ENCODE measurements around the gene ZNF70.

The ZNF70 gene

DNA sequence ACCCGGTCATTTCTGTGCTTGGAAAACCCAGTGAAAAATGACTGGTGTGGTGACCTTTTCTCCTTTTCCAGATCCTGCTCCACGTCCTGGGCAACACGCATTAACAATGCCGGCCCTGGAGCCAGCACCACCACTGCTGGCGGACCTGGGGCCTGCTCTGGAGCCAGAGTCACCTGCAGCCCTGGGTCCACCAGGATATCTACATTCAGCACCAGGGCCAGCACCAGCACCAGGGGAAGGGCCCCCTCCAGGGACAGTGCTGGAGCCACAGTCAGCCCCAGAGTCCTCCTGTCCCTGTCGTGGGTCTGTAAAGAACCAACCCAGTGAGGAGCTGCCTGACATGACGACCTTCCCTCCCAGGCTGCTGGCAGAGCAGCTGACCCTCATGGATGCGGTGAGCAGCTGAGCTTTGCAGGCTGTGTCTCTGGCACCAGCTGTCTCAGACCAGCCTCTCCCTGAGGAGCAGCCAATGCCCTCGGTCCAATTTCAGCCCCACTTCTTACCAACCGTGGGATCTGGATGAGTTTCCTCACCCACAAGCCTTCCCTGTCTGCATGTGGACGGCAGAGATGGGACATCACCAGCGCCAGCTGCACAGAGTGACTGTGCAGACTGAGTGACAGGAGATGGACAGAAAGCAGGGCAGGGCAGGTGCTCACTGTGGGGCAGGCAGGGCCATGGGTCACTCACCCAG is 58.2 kb downstream of the ZNF70 start:
- DNase-seq (ENCODE audit: low read depth) = no peak

DNA sequence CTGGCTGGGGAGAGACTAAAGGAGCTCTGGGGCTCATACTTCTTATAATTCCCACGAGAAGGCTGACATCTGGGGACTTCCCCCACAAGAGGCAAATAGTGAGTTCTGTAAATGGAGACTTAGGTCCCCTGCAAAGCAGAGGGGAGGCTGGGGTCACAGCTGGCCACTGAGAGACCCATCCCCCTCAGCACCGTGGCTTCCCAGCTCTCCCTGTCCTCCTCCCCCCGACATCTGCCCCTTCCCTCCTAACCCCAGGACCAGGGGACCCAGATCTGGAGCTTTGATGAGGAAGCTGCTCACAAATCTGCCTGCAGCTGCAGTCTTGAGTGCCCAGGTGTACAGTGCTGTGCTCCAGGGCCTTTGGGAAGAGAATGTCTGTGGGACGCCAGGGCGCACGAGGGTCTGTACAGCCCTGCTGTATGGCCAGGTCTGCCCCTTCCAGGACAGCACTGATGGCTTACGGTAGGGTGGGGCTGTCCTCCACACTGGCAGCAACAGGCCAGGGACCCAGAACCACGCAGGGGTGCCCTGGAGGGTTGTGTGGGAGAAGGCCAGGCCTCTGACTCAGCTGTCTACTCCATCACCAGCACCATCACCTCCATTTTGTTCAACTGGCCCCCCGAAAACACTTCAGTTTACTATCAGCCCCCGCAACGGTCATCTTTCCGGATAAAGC is 59.0 kb downstream of the ZNF70 start:
- no peak for DNase-seq (ENCODE audit: low read depth)

DNA sequence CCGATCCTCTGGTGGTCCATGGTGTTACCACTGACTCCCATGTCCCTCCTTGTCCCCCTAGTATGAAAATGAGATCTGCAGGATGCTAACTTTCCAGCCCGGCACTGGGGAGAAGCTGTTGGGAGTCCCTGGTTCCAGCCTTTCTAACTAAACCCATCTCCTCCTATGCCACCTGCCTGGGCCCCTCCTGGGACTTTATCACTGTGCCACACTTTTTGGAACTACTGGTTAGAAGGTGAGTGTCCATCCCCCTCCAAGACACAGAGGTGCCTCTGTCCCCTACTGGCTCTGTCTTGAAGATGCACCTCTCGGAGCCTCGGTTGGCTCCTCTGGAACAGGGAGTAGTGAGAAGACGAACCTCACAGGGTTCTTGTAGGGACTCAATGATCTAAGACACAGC is 60.2 kb downstream of the ZNF70 start, which contains the start of gene RGL4:
TSS of gene RGL4 (plus strand) at position 301 of the 400 bp plus-strand sequence. CDS start 1,018 bp downstream, outside the sequence.
- DNase-seq (ENCODE audit: low read depth) = no peak

GRCh38 chr22:23689414-23689813 is 61.5 kb downstream of the ZNF70 start:
- DNase-seq (ENCODE audit: low read depth) = no peak
